HepG2 (cell line): Measurements from ENCODE around the gene FAM43B. TPM values are rescaled to one million over a fixed set of nuclear protein-coding genes. Genes with fewer than 3 reads are reported as not detected.

Experiments
- ASH2L ChIP-seq: fragments of 300-600, 200-600 bp; sonication (generic); IDR thresholded peaks from 2 replicates; pipeline ENCODE4 v1.7.0; 2017; ENCODE audit warnings: low read depth, mild to moderate bottlenecking, moderate library complexity, mixed read lengths, low read length; ENCODE audit not compliant: insufficient read length
- ATF7-NPFF ChIP-seq: sonication (generic); formaldehyde crosslinking; IDR thresholded peaks from 2 replicates; pipeline ENCODE4 v1.8.1; 2023; ENCODE audit warnings: mild to moderate bottlenecking, low read depth, missing genetic modification reagents, moderate library complexity
- GMEB1 ChIP-seq: sonication (generic); formaldehyde crosslinking; IDR thresholded peaks from 2 replicates; pipeline ENCODE4 v1.5.1; 2020; ENCODE audit warnings: missing genetic modification reagents, mild to moderate bottlenecking, borderline replicate concordance
- ISL2 ChIP-seq: sonication (generic); formaldehyde crosslinking; IDR thresholded peaks from 2 replicates; pipeline ENCODE4 v1.5.0; 2020; ENCODE audit warnings: missing genetic modification reagents
- KMT2A ChIP-seq: sonication (generic); formaldehyde crosslinking; IDR thresholded peaks from 2 replicates; pipeline ENCODE4 v1.4.0; 2020; ENCODE audit warnings: missing genetic modification reagents
- MAFG ChIP-seq: sonication (generic); formaldehyde crosslinking; IDR thresholded peaks from 2 replicates; pipeline ENCODE4 v1.5.1; 2020; ENCODE audit warnings: mild to moderate bottlenecking, missing genetic modification reagents
- NFKB2 ChIP-seq: sonication (generic); formaldehyde crosslinking; IDR thresholded peaks from 2 replicates; pipeline ENCODE4 v1.4.0; 2020; ENCODE audit warnings: missing genetic modification reagents, borderline replicate concordance
- PAWR ChIP-seq: sonication (generic); formaldehyde crosslinking; IDR thresholded peaks from 2 replicates; pipeline ENCODE4 v1.4.0; 2020; ENCODE audit warnings: missing genetic modification reagents, mild to moderate bottlenecking, borderline replicate concordance
- POGZ ChIP-seq: sonication (generic); formaldehyde crosslinking; IDR thresholded peaks from 2 replicates; pipeline ENCODE4 v1.4.0; 2020; ENCODE audit warnings: mild to moderate bottlenecking, missing genetic modification reagents
- RBM39 ChIP-seq: fragments of 200-400 bp; formaldehyde crosslinking; IDR thresholded peaks from one replicate; pipeline ENCODE4 v1.6.1; 2018; ENCODE audit warnings: antibody characterized with exemption, mild to moderate bottlenecking, low read depth, low read length; ENCODE audit not compliant: poor library complexity, severe bottlenecking
- REPIN1 ChIP-seq: sonication (generic); formaldehyde crosslinking; IDR thresholded peaks from 2 replicates; pipeline ENCODE4 v1.8.0; 2022; ENCODE audit warnings: missing genetic modification reagents, low read depth, mild to moderate bottlenecking, borderline replicate concordance
- THAP9 ChIP-seq: sonication (generic); formaldehyde crosslinking; IDR thresholded peaks from 2 replicates; pipeline ENCODE4; 2020; ENCODE audit warnings: missing genetic modification reagents, mild to moderate bottlenecking, borderline replicate concordance
- WIZ ChIP-seq: sonication (generic); formaldehyde crosslinking; IDR thresholded peaks from 2 replicates; pipeline ENCODE4 v1.5.1; 2020; ENCODE audit warnings: mild to moderate bottlenecking, missing genetic modification reagents
- XRCC5 ChIP-seq: fragments of 200-400 bp; formaldehyde crosslinking; optimal IDR thresholded peaks from 2 replicates; pipeline ENCODE3; 2017; ENCODE audit warnings: mild to moderate bottlenecking, low read length
- ZNF121 ChIP-seq: sonication (generic); formaldehyde crosslinking; IDR thresholded peaks from 2 replicates; pipeline ENCODE4 v1.5.0; 2020; ENCODE audit warnings: mild to moderate bottlenecking, missing genetic modification reagents
- ZNF354B ChIP-seq: sonication (generic); formaldehyde crosslinking; IDR thresholded peaks from 2 replicates; pipeline ENCODE4 v1.8.0; 2022; ENCODE audit warnings: mild to moderate bottlenecking, missing genetic modification reagents
- polyA plus RNA-seq, 8 experiments: library from polyadenylated mRNA; depleted of rRNA in 3 of 8; stranded (reverse) in 7 of 8; unstranded in 1 of 8; fragments of >200 nt; fragmentation: Illumina TruSeq in 4 of 8; extraction: Trizol in 4 of 8; gene quantifications; 2 replicates each; pipeline versions ENCODE4 v1.2.1 to v1.2.3, GENCODE V29; 2011 to 2016; ENCODE audit warnings: low read depth in 4 of 8, missing spikeins in 1 of 8, mixed read lengths in 1 of 8; ENCODE audit not compliant: insufficient read depth in 1 of 8
- total RNA-seq, 5 experiments: library from RNA; depleted of rRNA; stranded (reverse); fragments of >200 nt; fragmentation: Illumina TruSeq; extraction: Trizol; gene quantifications; 2 replicates each; pipeline ENCODE4 v1.2.3, GENCODE V29; 2016; ENCODE audit warnings: low read depth in 1 of 5
- TF ChIP-seq, protein P1 (sequence below): sonication (generic); formaldehyde crosslinking; IDR thresholded peaks from 2 replicates; pipeline ENCODE4 v1.4.0; 2020; ENCODE audit warnings: mild to moderate bottlenecking, missing genetic modification reagents
- TF ChIP-seq, protein P2 (sequence below): sonication (generic); formaldehyde crosslinking; IDR thresholded peaks from 2 replicates; pipeline ENCODE4 v1.8.0; 2023; ENCODE audit warnings: mild to moderate bottlenecking, missing genetic modification reagents
- TF ChIP-seq, protein P3 (sequence below): IDR thresholded peaks from 2 replicates; pipeline ENCODE4 v1.6.1; 2018; ENCODE audit warnings: missing genetic modification reagents, mild to moderate bottlenecking, missing compliant biosample characterization

FAM43B gene
- total and polyA plus RNA-seq, 2 of the 13 experiments (the other 11 are each of a cell fraction or from before 2014, with no cell fraction given) = 0.63 to 3.7 TPM

GRCh38 chr1:20551945-20552727, at the start of gene FAM43B (continued):
- TF ChIP-seq ZNF354B (no peak), MAFG (CRISPR knock-in tag) (no peak), ASH2L (peak; percentile 76), REPIN1 (CRISPR knock-in tag) (peak; percentile 74; the same call in 1 of the 2 replicates), POGZ (peak; percentile 40; the same call in 1 of the 2 replicates), THAP9 (CRISPR knock-in tag) (peak; percentile 94), ISL2 (CRISPR knock-in tag) (peak; percentile 40; the same call in 1 of the 2 replicates), GMEB1 (CRISPR knock-in tag) (peak; percentile 69), RBM39 (peak; percentile 35), PAWR (CRISPR knock-in tag) (no peak), XRCC5 (peak; percentile 76), ZNF121 (CRISPR knock-in tag) (peak; percentile 61), ATF7-NPFF (CRISPR knock-in tag) (no peak), KMT2A (no peak), WIZ (CRISPR knock-in tag) (no peak), NFKB2 (CRISPR knock-in tag) (no peak)
- TF ChIP-seq, protein P1, sequence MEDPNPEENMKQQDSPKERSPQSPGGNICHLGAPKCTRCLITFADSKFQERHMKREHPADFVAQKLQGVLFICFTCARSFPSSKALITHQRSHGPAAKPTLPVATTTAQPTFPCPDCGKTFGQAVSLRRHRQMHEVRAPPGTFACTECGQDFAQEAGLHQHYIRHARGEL = no peak
- TF ChIP-seq, protein P2, sequence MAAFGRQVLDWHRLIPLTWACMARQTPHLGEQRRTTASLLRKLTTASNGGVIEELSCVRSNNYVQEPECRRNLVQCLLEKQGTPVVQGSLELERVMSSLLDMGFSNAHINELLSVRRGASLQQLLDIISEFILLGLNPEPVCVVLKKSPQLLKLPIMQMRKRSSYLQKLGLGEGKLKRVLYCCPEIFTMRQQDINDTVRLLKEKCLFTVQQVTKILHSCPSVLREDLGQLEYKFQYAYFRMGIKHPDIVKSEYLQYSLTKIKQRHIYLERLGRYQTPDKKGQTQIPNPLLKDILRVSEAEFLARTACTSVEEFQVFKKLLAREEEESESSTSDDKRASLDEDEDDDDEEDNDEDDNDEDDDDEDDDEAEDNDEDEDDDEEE (CRISPR knock-in tag) = no peak
- TF ChIP-seq, protein P3, sequence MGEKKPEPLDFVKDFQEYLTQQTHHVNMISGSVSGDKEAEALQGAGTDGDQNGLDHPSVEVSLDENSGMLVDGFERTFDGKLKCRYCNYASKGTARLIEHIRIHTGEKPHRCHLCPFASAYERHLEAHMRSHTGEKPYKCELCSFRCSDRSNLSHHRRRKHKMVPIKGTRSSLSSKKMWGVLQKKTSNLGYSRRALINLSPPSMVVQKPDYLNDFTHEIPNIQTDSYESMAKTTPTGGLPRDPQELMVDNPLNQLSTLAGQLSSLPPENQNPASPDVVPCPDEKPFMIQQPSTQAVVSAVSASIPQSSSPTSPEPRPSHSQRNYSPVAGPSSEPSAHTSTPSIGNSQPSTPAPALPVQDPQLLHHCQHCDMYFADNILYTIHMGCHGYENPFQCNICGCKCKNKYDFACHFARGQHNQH (CRISPR knock-in tag) = peak; percentile 41
